GM23338 (cell line): ENCODE measurements around the gene MAP1B. TPM values are rescaled to one million over a fixed set of nuclear protein-coding genes. Genes with fewer than 3 reads are reported as not detected.

Experiments
- ATAC-seq: fragments of 200-7000 bp; cut with Tn5 transposase; 3 replicates; pipeline ENCODE4 v1.9.1; 2020
- DNase-seq: peaks from one replicate; pipeline ENCODE4 v3.0.0-alpha.2; 2015; ENCODE audit warnings: low spot score
- H2AFZ ChIP-seq: fragments of 200-600 bp; sonication (generic); 2 replicates; pipeline ENCODE4 v1.8.0; 2016; ENCODE audit warnings: antibody characterized with exemption, mild to moderate bottlenecking, moderate library complexity
- H3F3A ChIP-seq: fragments of 200-600 bp; sonication (generic); replicated peaks from 2 replicates; pipeline ENCODE4 v1.8.0; 2017; ENCODE audit warnings: antibody characterized with exemption, mixed run types, low read depth
- H3K27ac ChIP-seq: fragments of 200-600 bp; sonication (generic); 2 replicates; pipeline ENCODE4 v1.6.1; 2016; ENCODE audit warnings: low read depth
- H3K27me3 ChIP-seq: fragments of 200-600 bp; sonication (generic); 2 replicates; pipeline ENCODE4 v1.8.0; 2016; ENCODE audit warnings: mild to moderate bottlenecking, mixed run types, moderate library complexity; ENCODE audit not compliant: insufficient read depth
- H3K36me3 ChIP-seq: fragments of 200-600 bp; sonication (generic); 2 replicates; pipeline ENCODE4 v1.8.0; 2016; ENCODE audit warnings: mild to moderate bottlenecking; ENCODE audit not compliant: insufficient read depth
- H3K4me1 ChIP-seq: fragments of 200-600 bp; sonication (generic); 2 replicates; pipeline ENCODE4 v1.8.0; 2016; ENCODE audit warnings: mild to moderate bottlenecking, moderate library complexity; ENCODE audit not compliant: insufficient read depth
- H3K4me2 ChIP-seq: fragments of 200-600 bp; sonication (generic); 2 replicates; pipeline ENCODE4 v1.7.1; 2017; ENCODE audit warnings: mixed run types
- H3K4me3 ChIP-seq: fragments of 200-600 bp; sonication (generic); 2 replicates; pipeline ENCODE4 v1.6.1; 2016; ENCODE audit warnings: mixed run types
- H3K79me2 ChIP-seq: fragments of 200-600 bp; sonication (generic); replicated peaks from 2 replicates; pipeline ENCODE4 v1.8.0; 2017; ENCODE audit warnings: mild to moderate bottlenecking; ENCODE audit not compliant: insufficient read depth
- H3K9me2 ChIP-seq: fragments of 200-600 bp; sonication (generic); 2 replicates; pipeline ENCODE4 v1.8.0; 2017; ENCODE audit not compliant: insufficient read depth
- H4K20me1 ChIP-seq: fragments of 200-600 bp; sonication (generic); replicated peaks from 2 replicates; pipeline ENCODE4 v1.8.0; 2017; ENCODE audit warnings: mild to moderate bottlenecking; ENCODE audit not compliant: insufficient read depth
- H3K27ac Mint-ChIP-seq: 2 replicates; pipeline ENCODE4 v1.8.0; 2020; ENCODE audit warnings: inconsistent platforms, mild to moderate bottlenecking, moderate library complexity, mixed read lengths
- H3K27me3 Mint-ChIP-seq: 3 replicates; pipeline ENCODE4 v1.8.0; 2022; ENCODE audit warnings: low read depth, mild to moderate bottlenecking, moderate library complexity, mixed read lengths, inconsistent platforms; ENCODE audit not compliant: insufficient read depth, poor library complexity
- H3K36me3 Mint-ChIP-seq: 3 replicates; pipeline ENCODE4 v1.8.0; 2021; ENCODE audit warnings: low read depth, mild to moderate bottlenecking, inconsistent platforms, moderate library complexity, mixed read lengths
- H3K4me1 Mint-ChIP-seq: 3 replicates; pipeline ENCODE4 v1.8.0; 2020; ENCODE audit warnings: mild to moderate bottlenecking, inconsistent platforms, mixed read lengths
- H3K4me3 Mint-ChIP-seq: 3 replicates; pipeline ENCODE4 v1.8.0; 2021; ENCODE audit warnings: moderate library complexity, mild to moderate bottlenecking, inconsistent platforms, mixed read lengths
- H3K9me3 Mint-ChIP-seq: 3 replicates; pipeline ENCODE4 v1.8.0; 2020; ENCODE audit warnings: moderate library complexity, mild to moderate bottlenecking, inconsistent platforms, mixed read lengths
- CTCF ChIP-seq, 2 experiments: fragments of 200-600 bp in 1 of 2; sonication (generic) in 1 of 2; conservative IDR thresholded peaks; 2 replicates each; pipeline versions ENCODE4 v1.5.1 to v1.6.1; 2016 to 2017; ENCODE audit warnings: antibody characterized with exemption in 2 of 2, low read depth in 2 of 2, mild to moderate bottlenecking in 2 of 2, moderate library complexity in 1 of 2
- JUNB ChIP-seq: IDR thresholded peaks from one replicate; pipeline ENCODE4 v1.6.1; 2016; ENCODE audit warnings: antibody characterized with exemption; ENCODE audit not compliant: unreplicated experiment
- POLR2AphosphoS5 ChIP-seq: IDR thresholded peaks from 2 replicates; pipeline ENCODE4 v1.6.1; 2016; ENCODE audit warnings: antibody characterized with exemption, low read depth
- ZNF114 ChIP-seq: fragments of 250-450 bp; sonication (Bioruptor Pico); IDR thresholded peaks from 2 replicates; pipeline ENCODE4 v1.5.0; 2020; ENCODE audit warnings: mild to moderate bottlenecking, moderate library complexity
- ZNF331 ChIP-seq: fragments of 250-450 bp; sonication (Bioruptor Pico); IDR thresholded peaks from 2 replicates; pipeline ENCODE4 v1.5.0; 2020; ENCODE audit warnings: low read depth, mild to moderate bottlenecking, moderate library complexity
- ZNF462 ChIP-seq: fragments of 250-450 bp; sonication (Bioruptor Pico); IDR thresholded peaks from 2 replicates; pipeline ENCODE4 v1.5.0; 2020; ENCODE audit warnings: mild to moderate bottlenecking, moderate library complexity
- polyA plus RNA-seq: library from polyadenylated mRNA; unstranded; fragments of >200 nt; fragmentation: Nextera tagmentation; extraction: Ambion mirVana; gene quantifications from 2 replicates; pipeline ENCODE4 v1.2.1, GENCODE V29; 2016
- total RNA-seq: library from RNA; depleted of rRNA; stranded (reverse); fragments of >200 nt; shearing (Covaris generic); gene quantifications from 2 replicates; pipeline ENCODE4 v1.2.3, GENCODE V29; 2014

MAP1B gene
- total and polyA plus RNA-seq, 2 experiments from 2014 or later: 148 to 263 TPM

- TF ChIP-seq ZNF462 (CRISPR knock-in tag) (no peak), ZNF114 (CRISPR knock-in tag) (no peak), JUNB (no peak), CTCF (conservative IDR thresholded peaks at IDR 0.05; ENCODE audit: low read depth in 2 of 2) (no peak), POLR2AphosphoS5 (no peak), ZNF331 (CRISPR knock-in tag) (no peak)
Measured at GRCh38 chr5:72145348-72145747, 38.1 kb downstream of the MAP1B start (continued).

- Histone ChIP-seq H4K20me1 (peaks cover 8% of the 10 kb centered on the region), H2AFZ (no peak overlapping the region), H3K4me3 (no peak overlapping the region), H3K36me3 (no peaks in the 10 kb centered on the region), H3K4me2 (no peak overlapping the region), H3K4me1 (peaks cover 27% of the 10 kb centered on the region), H3K9me2 (no peaks in the 10 kb centered on the region), H3K27me3 (no peaks in the 10 kb centered on the region), H3F3A (no peaks in the 10 kb centered on the region), H3K79me2 (peaks cover 59% of the 10 kb centered on the region), H3K27ac (no peak overlapping the region)
- DNase-seq (no peak), ATAC-seq (no peak)
- H3K27ac Mint-ChIP-seq: no peak overlapping the region; the same call in 1 of the 2 replicates
- H3K9me3 Mint-ChIP-seq: no peaks in the 10 kb centered on the region
- H3K36me3 Mint-ChIP-seq: peaks cover 18% of the 10 kb centered on the region
- H3K4me1 Mint-ChIP-seq: peaks cover 50% of the 10 kb centered on the region
- H3K4me3 Mint-ChIP-seq: no peak overlapping the region
- H3K27me3 Mint-ChIP-seq: peaks cover 2% of the 10 kb centered on the region
- TF ChIP-seq ZNF462 (CRISPR knock-in tag) (no peak), ZNF114 (CRISPR knock-in tag) (no peak)
Measured at GRCh38 chr5:72146056-72146455, 38.8 kb downstream of the MAP1B start.
